HK-2 (cell line): ENCODE results near the gene PSME2.

Experiments
- DNase-seq: peaks from one replicate; pipeline ENCODE4 v3.0.0-alpha.2; 2018; ENCODE audit not compliant: unreplicated experiment

Gene PSME2, protein sequence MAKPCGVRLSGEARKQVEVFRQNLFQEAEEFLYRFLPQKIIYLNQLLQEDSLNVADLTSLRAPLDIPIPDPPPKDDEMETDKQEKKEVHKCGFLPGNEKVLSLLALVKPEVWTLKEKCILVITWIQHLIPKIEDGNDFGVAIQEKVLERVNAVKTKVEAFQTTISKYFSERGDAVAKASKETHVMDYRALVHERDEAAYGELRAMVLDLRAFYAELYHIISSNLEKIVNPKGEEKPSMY

DNA sequence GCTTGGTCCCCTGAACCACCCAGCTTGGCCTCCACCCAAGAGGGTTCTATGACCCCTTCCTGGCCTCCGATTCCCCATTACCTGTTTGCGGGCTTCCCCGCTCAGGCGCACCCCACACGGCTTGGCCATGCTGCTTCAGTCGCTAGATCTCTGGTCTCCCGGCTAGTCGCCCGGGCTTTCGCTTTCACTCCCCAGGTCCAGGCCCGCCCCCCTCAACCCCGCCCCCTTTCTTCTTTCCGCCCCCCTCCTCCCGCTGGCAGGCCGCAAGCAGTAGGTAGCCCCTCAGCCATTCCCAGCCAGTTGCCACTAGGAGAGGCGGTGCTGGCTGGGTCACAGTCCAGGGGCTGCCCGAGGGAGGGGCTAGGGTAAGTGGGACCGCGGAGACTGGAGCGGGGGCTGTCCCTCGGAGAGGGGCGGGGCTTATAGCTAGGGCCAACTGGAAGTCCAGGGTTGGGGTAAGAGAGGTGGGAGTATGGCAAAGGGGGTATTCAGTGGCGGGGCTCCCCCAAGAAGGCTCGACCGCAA lies at the start of gene PSME2:
Gene PSME2, minus strand, starts transcription at position 158 of the 525 bp plus-strand sequence. Its CDS starts 29 bp downstream, at position 129.
- peak; percentile 97 for DNase-seq

DNA sequence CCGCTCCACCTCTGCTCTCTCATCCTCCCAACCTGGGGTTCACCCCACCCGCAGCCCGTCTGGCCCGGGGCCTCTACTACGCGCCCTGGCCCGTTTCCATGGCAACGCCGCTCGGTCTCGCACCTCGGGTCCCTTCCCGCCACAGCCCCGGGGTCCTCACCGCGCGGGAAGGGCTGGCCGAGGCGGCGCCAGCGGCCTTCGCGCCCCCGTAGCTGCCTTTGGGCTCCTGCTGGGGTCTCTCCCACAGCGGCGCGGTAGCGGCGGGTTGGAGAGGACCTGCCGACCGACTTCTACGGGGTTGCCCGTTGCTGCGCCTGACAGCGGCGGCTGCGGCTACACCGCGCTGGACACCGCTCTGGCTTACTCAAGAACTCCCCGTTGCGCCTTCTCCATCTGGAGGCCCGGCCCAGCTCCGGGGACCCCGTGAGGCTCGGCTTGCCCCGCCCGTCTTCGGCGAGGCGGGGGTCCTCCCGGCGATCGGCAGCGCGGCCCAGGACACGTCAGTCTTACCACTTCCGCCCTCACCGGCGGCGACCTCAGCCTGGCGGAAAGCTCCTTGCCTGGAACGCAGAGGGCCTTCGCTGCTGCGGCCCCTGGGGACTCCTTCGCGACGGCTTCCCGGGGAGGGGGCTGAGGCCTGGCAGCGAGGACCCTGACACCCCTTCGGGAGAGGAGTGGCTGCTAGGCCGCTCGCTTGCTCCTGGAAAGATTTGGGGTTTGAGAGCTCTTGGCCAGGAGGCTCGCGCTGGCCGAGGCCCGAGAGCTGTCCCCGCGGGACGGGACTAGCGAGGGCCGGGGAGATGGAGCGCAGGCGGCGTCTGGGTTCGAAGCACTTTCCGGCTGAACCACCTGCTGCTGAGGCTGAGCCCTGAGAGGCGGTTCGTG lies 49.0 kb upstream of the PSME2 start, which contains the start of gene TM9SF1:
Gene TM9SF1, minus strand, starts transcription at position 256 of the 885 bp plus-strand sequence. CDS start 422 bp downstream, outside the sequence.
- DNase-seq: peak; percentile 85

DNA sequence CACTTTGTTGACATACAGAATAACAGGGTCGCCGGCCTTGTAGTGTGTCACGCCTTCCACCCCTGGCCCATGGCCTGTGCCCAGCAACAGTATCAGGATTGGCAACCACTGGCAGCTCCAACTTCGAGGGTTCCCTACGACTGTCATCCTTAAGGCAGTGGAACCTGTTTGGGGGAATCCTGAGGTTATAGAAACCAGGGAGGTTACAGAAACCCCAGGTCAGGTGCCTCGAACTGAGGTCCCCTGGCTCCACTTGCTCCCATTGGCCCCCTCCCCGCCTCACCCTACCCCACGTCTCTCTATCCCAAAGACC lies 48.4 kb upstream of the PSME2 start:
- DNase-seq: no peak

DNA sequence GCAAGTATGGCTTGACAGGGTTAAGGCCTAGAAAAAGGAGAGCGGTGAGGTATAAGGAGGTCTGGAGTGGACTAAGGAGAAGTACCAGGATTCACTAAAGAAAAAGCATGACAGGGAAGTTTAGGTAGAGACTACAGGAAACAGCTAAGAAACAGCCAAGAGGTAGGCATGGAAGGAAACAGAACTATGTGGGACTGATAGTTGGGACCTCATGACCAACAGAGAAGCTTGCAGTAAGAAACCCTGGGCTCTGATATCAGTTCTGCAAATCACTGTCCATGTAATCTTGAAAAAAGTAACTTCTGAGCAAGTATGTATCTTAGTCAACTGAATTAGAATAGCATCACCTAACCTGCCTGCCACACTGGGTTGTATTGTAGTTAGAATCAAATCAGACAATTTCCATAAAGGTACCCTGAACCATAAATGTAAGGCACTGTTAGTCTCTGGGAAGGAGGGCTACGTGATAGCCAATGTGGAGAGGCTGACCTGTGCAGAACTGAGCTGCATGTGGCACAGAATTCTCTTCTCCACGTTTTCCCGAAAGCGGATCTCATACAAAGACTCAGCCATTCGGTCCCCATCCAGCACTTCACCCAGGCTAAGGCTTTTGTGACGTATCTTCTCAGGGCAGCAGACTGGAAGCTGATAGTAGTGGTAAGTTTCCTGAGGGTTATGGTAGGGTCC lies 47.9 kb upstream of the PSME2 start:
- no peak for DNase-seq

DNA sequence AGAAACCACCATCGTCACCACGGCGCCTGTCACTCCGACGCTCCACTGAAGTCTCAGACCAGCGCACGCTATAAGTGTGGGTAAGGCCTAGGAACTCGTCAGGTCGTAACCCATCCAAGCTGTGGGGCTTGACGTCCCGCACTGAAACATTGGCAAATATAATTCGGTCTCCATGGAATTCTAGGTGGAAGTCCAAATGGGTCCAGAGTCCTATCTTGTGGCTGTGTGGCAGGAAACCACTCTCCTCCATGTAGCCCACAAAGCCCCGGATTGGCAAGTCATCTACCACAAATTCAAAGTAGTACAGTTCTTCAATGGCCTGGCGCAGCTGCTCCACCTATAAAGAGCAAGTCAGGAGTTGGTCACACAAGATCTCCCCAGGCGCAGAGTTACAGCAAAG lies 46.5 kb upstream of the PSME2 start:
- DNase-seq: no peak

DNA sequence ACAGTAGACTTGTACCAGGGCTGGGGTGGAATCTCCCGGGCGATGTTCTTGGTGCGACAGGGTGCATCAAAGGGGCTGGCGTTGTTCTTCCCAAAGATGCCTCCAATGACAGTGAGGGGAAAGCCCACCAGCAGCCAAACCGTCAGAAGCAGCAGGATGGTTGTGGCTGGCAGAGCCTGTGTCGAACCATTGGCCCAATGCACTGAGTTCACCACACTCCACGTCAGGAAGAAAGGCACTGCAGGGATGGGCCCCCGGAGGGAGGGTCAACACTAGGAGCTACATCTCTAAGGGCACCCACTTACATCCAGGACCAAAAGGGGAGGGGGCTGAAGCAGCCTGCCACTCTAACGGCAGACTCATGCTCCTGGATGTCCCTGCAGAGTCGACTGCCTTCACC lies 44.0 kb upstream of the PSME2 start:
- no peak for DNase-seq

DNA sequence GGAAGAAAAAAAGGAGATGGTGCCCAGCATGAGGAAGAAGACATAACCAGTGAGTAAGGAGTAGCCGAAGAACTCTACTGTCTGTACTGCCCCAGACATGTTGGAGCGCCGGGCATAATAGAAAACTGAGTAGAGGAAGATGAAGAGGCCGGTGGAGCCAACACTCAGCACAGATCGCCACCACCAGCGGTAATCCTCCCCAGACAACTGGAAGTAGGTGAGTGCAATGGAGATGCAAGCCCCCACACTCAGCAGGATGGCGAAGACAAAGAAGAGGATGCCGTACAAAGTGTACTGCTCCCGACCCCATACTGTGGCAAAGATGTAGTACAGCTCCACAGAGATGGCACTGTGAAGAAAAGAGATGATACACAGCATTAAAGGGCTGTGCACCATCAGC lies 43.0 kb upstream of the PSME2 start:
- no peak for DNase-seq

DNA sequence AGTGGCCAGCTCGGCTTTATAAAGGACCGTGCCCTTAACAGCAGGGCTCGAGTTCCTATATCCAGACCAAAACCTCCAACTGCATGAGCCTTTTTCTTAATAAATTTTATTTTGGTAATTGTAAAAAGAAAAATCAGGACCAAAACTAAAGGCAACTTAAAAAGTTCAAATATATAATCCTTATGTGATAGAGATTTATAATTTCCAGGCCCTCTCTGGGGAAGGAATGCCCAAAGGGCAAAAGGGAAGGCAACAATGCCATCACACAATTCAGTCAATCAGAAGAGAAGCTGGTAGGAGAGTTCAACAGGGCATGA lies 42.6 kb upstream of the PSME2 start:
- DNase-seq: no peak

DNA sequence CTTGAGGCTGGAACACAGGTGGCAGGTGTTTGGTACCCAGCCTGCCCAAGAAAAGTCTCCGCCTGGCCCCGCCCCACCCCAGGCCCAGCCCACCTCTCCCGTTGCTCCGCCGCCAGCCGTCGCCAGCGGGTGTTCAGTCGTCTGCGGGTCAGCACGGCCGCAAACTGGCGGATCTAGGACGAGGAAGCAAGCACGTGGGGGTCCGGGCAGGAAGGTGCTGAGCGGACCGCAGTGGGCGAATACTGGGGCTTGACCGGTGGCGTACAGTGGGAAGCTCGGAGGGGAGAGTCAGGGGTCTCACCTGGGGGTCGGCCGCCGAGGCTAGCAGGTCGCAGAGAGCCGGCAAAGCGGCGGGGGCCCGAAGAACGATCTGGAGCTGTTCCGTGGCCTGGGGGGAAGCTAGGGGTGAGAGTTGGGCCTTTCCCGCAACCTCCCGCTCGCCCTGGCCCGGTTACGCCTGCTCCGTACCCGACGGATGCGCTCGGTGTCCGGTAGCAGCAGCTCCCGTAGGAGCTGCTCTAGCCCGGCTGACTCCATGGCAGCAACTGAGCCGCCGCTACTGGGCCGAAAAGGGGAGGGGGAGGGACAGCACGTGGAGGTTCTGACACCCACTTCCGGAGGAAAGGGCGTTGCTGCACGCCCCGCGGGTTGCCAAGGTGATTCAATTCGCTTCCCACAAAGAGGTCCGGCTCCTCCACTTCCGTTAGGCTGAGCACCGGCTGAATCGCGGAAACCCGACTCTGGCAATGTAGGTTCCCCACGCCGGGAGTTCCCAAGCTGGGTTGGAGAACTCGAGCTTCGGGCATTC lies 42.0 kb upstream of the PSME2 start, which contains the start of gene IPO4:
Gene IPO4, minus strand, starts transcription at position 566 of the 808 bp plus-strand sequence. Its CDS starts 29 bp downstream, at position 537.
- peak; percentile 96 for DNase-seq

DNA sequence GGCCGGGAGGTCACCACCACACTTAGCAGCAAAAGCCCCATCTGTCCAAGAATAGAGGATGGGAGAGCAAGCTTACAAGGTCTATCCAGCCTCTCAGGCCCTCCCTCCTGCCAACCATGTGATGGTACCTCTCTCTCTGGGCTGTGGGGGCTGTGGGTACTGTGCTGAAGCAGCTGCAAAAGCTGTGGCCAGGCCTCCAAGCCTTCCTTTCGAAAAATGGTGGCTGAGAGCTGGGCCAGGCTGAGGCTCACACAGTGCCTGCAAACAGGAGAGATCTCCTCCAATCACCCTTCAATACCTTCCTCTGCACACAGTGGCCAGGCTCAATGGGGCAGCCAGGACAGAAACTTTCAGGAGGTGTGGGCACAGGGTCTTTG lies 41.1 kb upstream of the PSME2 start:
- DNase-seq: no peak

DNA sequence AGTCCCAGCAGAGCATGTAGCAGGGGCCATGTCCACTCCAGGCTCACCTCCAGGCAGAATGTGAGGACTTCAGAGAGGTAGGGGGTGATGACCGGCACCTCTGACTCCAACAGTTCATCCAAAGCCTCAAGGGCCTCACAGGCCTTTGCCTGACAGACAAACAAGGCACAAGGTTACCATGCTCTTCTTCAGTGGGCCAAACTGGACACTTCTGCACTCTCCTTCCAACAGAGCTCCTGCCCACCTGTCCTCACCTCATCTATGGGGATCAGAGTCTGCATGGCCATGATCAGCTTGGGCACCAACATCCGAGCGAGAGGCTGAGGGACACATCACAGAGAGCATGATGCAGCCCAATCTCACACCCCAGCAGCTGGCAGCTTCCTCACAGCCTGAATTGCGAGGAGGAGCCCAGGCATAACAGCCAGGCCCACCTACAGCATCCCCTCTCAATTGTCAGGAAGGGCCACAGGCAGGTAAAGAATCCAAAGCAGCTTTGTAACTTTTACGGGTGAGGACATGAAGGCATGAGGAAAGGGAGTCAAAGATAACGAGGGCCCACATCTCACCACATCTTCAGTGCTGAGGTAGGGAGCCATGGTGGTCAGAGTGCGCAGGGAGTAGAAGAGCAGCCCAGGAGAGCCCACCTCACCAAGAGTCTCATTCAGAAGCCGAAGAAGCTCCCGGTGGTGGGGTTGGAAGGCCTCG lies 40.6 kb upstream of the PSME2 start:
- DNase-seq: no peak

DNA sequence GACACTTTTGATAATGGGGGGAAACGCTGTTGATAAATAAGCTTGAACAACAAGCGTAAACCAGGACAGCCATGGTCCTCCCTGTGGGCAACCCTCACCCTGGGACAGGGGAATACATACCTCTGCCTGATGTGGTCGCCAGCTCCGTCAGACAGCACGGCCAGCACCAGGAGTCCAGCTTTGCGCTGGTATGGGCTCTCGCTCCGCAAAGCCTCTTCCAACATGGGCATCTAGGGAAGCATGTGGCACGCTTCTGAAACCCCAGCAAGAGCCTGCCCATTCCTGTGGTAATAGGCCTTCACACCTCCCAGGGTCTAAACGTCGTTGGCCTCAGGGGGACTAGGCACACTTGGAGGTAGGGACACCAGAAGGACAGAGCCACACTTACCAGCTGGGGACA lies 39.3 kb upstream of the PSME2 start:
- DNase-seq: no peak

DNA sequence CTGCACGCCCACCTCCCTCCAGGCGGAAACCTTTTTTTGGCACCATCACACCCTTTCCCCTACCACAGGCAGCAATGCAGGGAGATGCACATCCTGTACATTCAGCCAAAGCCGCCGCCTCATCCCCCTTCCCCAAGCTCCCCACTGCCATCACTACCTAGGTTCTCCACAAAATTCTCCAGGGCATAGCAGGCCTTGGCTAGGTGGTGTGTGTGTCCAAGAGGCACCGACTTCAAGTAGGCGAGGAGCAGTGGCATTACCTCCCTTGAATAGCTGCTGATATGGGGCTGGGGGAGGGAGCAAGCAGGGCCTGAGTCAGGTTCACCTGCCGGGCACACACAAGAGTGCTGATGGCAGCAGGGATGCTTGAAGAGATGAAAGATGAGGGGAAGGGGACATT lies 38.6 kb upstream of the PSME2 start:
- DNase-seq: no peak

DNA sequence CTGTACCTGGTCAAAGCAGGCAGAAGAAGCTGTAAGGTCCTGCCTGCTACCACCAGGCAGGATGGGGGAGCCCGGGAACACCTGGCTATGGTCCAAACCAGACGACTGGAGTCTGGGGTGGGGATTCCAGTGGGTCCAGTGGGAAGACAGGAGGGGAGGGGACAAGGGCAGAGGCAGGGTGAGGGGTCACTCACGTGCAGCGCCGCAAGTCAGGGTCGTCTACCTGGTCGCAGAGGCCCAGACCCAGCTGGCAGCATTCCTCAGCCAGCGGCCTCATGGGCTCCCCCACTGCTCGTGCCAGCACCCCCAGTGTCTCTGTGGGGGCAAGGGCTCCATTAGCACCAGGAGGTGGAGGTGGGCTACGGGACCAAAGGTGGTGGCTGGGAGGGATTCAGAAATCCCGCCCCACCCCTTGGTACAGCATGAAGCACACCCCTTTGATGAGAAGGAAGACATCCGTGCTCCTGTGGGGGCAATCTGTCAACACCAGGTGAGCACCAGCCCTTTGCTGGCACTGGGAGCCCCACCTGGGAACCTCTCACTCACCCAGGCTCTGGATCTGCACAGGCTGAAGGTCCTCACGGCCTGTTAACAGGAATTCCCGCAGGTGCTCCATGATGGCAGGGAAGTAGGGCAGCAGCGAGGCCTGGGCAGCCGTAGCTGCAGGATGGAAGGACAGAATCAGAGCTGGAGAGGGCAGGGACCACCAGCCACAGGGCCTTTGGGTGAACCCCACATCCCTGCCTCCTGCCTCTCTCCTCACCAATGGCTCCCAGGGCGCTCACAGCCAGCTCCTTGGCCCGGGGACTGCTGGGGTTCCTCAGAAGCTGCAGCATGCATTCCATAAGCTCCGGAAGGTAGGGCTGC lies 37.9 kb upstream of the PSME2 start:
- no peak for DNase-seq

DNA sequence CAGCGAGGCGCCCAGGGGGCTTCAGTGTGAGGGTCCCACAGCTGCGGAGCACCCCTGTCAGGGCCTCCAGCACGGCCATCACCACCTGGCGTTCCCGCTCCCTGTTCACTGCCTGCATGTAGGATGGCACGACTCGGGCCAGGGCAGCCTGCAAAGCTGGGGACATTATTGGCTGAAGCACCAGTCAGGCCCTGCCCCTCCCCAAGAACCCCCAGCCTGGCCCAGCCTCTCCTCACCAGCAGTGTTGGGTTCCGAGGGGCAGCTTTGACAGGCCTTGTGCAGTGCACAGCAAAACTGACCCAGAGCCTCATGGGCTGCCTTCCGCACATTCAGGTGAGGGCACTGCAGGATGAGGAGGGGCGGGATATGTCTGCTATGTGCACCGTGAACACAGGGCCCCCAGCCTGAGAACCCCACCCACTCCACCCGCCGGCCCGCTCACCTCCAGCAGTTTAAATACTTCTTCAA lies 36.6 kb upstream of the PSME2 start:
- no peak for DNase-seq

DNA sequence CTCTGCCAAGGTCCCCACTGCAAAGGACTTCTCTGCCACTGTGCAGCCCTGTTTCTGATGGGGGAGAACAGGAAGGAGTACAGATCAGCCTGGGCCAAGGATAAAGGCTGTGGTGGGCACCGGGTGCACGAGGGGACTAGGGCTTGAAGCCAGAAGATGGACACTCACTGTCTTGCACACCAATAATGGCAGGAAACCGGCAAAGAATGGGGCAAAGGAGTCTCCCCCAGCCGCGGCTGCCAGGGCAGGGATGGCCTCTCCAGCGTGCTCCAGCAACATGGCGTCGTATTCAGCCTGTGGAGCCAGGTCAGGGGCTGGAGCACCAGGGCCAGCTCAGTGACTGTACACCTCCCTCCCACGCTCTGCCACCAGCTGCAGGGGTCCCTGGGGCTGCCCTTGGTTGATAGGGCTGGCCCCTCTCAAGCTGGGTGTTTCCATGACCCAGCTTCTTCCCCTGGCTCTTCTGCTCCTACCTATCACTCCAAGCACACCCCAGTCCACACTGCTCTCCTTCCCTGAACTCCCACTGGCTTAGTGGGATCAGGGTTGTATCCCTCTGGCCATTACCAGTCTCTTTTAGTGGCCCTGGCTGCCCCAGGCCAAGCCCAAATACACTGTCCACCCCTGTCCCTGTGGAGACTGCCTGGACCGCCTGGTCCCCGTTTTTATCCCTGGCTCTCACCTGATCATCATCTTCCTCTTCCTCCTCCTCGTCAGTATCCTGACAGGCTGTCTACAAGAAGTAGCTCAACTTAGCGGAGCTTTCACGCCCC lies 35.9 kb upstream of the PSME2 start:
- no peak for DNase-seq

DNA sequence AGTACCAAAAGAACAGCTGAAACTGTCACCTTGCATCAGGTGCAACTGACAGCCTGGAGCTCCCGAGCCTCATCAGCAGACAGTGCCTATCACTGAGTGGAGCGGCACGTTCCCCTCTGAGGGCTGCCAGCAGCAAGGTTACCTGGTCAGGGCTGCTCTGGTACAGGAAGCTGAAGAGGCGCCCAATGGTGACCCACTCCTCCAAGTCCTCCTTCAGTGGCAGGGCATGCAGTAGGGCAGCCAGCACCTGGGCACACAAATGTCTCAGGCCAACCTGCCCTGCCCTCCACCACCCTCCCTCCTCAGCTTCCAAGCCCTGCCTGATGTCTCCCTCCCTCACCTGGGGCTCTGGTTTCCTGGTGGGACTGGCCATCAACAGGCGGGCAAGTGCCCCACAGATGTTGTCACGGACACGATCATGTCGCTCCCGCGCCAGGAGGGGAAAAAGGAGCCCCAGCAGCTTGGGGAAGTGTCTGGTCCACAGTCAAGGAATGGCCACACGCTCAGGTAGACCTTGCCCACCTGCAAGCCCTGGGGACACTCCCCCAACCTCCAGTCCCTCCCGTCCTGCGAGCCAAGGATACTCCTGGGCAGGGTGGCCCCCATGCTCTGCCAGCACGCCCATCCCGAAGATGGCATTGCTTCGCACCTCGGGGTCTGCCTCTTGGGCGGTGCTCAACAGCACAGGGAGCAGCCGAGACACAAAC lies 35.1 kb upstream of the PSME2 start:
- no peak for DNase-seq

DNA sequence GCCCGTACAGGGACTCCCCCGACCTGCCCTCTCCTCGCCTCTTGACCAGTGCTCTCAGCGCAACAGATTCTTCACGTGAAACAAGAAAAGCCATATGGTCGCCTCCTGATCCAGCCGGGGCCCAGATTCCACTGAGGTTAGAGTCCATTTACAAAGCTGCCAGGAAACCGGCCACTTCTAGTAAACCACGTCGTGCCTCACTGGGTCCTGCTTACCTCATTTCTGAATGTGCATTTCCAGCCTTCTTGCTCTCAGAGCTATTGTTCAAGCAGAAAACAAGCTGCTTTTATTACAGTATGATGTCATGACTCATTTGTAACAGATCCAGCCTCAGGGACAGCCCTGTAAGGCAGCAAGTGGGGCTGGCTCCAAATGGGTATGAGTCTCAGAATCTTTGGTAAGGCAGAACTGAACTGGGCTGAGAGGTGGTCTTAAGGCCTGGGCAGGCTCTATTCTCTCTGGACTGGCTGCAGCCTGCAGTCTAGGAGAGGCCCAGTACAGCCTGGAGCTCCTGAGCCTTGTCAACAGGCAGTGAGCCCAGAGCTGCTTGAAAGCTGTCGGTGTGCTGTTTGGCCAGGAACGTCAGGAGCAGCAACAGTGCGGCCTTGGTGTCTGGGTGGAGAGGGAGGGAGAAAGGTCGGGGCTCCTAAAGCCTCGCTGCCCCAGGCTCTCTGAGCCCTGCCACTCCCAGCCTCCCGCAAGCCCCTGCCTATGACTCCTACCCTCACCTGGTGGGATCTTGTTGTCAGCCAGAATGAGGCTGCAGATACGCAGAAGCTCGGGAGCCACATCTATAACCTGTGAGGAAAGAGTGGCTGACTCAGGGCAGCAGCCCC lies 33.8 kb upstream of the PSME2 start:
- DNase-seq: peak; percentile 65
